Gastroesophageal sphincter (tissue), 3 donors: ENCODE results near the gene UROC1.

Experiments used
- POLR2AphosphoS5 ChIP-seq: sonication (generic); formaldehyde crosslinking; IDR thresholded peaks from one replicate; pipeline ENCODE4 v1.6.1; 2017; ENCODE audit warnings: antibody characterized with exemption
- TF ChIP-seq, protein P1 (sequence below), 4 experiments: fragments of 200-600 bp in 2 of 4; fragments of 450-650 bp in 2 of 4; sonication (generic) in 1 of 4; IDR thresholded peaks; one replicate each; pipeline ENCODE4 v1.5.1; 2017 to 2019; ENCODE audit warnings: antibody characterized with exemption in 4 of 4, mild to moderate bottlenecking in 2 of 4, moderate library complexity in 2 of 4

GRCh38 chr3:126432361-126433104 is 85.0 kb downstream of the UROC1 start:
- TF ChIP-seq POLR2AphosphoS5, result no peak
- TF ChIP-seq, protein P1, sequence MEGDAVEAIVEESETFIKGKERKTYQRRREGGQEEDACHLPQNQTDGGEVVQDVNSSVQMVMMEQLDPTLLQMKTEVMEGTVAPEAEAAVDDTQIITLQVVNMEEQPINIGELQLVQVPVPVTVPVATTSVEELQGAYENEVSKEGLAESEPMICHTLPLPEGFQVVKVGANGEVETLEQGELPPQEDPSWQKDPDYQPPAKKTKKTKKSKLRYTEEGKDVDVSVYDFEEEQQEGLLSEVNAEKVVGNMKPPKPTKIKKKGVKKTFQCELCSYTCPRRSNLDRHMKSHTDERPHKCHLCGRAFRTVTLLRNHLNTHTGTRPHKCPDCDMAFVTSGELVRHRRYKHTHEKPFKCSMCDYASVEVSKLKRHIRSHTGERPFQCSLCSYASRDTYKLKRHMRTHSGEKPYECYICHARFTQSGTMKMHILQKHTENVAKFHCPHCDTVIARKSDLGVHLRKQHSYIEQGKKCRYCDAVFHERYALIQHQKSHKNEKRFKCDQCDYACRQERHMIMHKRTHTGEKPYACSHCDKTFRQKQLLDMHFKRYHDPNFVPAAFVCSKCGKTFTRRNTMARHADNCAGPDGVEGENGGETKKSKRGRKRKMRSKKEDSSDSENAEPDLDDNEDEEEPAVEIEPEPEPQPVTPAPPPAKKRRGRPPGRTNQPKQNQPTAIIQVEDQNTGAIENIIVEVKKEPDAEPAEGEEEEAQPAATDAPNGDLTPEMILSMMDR (IDR thresholded peaks at IDR 0.05), result no peak
